BLaER1 (cell line): Measurements from ENCODE around the gene PTP4A1.
A peak's percentile ranks its signal among the peaks of the same experiment; 100 is the strongest.
"Not testable (repeated sequence)": the region's sequence is repeated elsewhere in the genome, so short reads cannot be mapped to it uniquely, and the experiment has no call there.

Experiments
- H3K27ac ChIP-seq: shearing (Covaris generic); formaldehyde crosslinking; 2 replicates; pipeline ENCODE4 v1.8.1; 2022
- H3K27me3 ChIP-seq: shearing (Covaris generic); formaldehyde crosslinking; 2 replicates; pipeline ENCODE4 v1.8.1; 2022
- H3K36me3 ChIP-seq: shearing (Covaris generic); formaldehyde crosslinking; 2 replicates; pipeline ENCODE4 v1.8.1; 2022
- H3K4me1 ChIP-seq: shearing (Covaris generic); formaldehyde crosslinking; 2 replicates; pipeline ENCODE4 v1.8.1; 2022
- H3K4me2 ChIP-seq: shearing (Covaris generic); formaldehyde crosslinking; 2 replicates; pipeline ENCODE4 v1.8.1; 2022
- H3K4me3 ChIP-seq: shearing (Covaris generic); formaldehyde crosslinking; 2 replicates; pipeline ENCODE4 v1.8.1; 2022
- H3K9ac ChIP-seq: shearing (Covaris generic); formaldehyde crosslinking; 2 replicates; pipeline ENCODE4 v1.8.1; 2022
- H3K9me3 ChIP-seq: shearing (Covaris generic); formaldehyde crosslinking; 2 replicates; pipeline ENCODE4 v1.8.1; 2022
- H4K20me1 ChIP-seq: shearing (Covaris generic); formaldehyde crosslinking; 2 replicates; pipeline ENCODE4 v1.8.1; 2022
- Cebpa-rat ChIP-seq: shearing (Covaris generic); IDR thresholded peaks from 2 replicates; pipeline ENCODE4 v1.8.1; 2022

Gene PTP4A1

GRCh38 chr6:63572044-63572746 lies at the start of gene PTP4A1, which contains the start of gene LOC128125822:
Gene PTP4A1, plus strand, starts transcription at chr6:63572480. Its CDS starts 4,401 bp downstream, at chr6:63576881.
Gene LOC128125822, plus strand, starts transcription at chr6:63572480.
- peak within 1 kb of the TSS; percentile 84 for H3K4me2 ChIP-seq
- no peak for TF ChIP-seq Cebpa-rat
- H3K27ac ChIP-seq, result peak within 1 kb of the TSS; percentile 99
- peaks cover 12% of the 10 kb centered on the region for H3K36me3 ChIP-seq
- H3K27me3 ChIP-seq, result no peaks in the 10 kb centered on the region
- peaks cover 23% of the 10 kb centered on the region for H3K4me1 ChIP-seq
- peaks cover 39% of the 10 kb centered on the region for H4K20me1 ChIP-seq
- peak within 1 kb of the TSS; percentile 99 for H3K4me3 ChIP-seq
- peaks cover 10% of the 10 kb centered on the region for H3K9me3 ChIP-seq
- peak within 1 kb of the TSS; percentile 99 for H3K9ac ChIP-seq

GRCh38 chr6:63522911-63523287 lies 49.4 kb upstream of the PTP4A1 start:
- H3K27me3 ChIP-seq, H3K4me1 ChIP-seq, H3K27ac ChIP-seq, H3K9ac ChIP-seq, H4K20me1 ChIP-seq, H3K4me2 ChIP-seq, H3K36me3 ChIP-seq, H3K9me3 ChIP-seq, H3K4me3 ChIP-seq: not testable (repeated sequence)

DNA sequence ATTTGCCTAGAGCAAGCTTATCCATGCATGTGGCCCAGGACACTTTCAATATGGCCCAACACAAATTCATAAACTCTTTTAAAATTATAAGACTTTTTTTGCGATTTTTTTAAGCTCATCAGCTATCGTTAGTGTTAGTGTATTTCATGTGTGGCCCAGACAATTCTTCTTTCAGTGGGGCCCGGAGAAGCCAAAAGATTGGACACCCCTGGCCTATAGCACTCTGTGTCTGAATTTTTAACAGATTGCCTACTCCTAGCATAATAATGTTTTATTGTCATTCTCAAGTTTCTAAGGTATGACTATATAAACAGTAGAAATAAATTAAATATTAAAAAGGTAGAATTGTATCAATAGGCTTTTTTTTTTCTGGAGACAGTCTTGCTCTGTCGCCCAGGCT lies 48.6 kb upstream of the PTP4A1 start:
- H3K9me3 ChIP-seq, result no peaks in the 10 kb centered on the region
- H3K9ac ChIP-seq, result no peak overlapping the region
- no peaks in the 10 kb centered on the region for H3K27me3 ChIP-seq
- no peak overlapping the region for H3K4me2 ChIP-seq
- no peak overlapping the region for H3K4me3 ChIP-seq
- no peak for TF ChIP-seq Cebpa-rat
- H3K27ac ChIP-seq, result no peak overlapping the region
- H3K36me3 ChIP-seq, result no peaks in the 10 kb centered on the region
- H3K4me1 ChIP-seq, result no peaks in the 10 kb centered on the region
- no peaks in the 10 kb centered on the region for H4K20me1 ChIP-seq

GRCh38 chr6:63525186-63525878 lies 46.9 kb upstream of the PTP4A1 start:
- H3K27me3 ChIP-seq, result no peaks in the 10 kb centered on the region
- H3K4me2 ChIP-seq, result no peak overlapping the region
- H3K36me3 ChIP-seq, result no peaks in the 10 kb centered on the region
- H3K27ac ChIP-seq, result no peak overlapping the region
- H3K4me1 ChIP-seq, result no peaks in the 10 kb centered on the region
- no peaks in the 10 kb centered on the region for H3K9me3 ChIP-seq
- H3K9ac ChIP-seq, result no peak overlapping the region
- no peak for TF ChIP-seq Cebpa-rat
- H4K20me1 ChIP-seq, result no peaks in the 10 kb centered on the region
- H3K4me3 ChIP-seq, result no peak overlapping the region

DNA sequence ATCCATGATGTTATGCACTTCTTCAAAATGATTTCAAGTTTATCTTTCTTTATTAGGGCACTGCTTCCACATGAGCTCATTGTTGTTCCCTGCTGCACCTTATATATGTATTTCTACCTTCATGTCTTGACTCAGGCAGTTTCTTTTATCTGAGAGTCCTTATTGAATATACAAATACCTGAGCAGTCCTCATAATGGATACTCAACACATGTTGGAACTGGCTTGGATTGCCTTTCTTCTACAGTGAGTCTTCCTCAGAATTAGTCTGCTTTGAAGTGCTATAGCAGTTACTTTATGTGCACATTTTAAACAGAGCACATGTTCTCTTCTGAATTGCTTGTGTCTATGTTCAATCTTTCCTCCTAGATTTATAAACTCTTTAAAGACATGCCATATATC lies 45.3 kb upstream of the PTP4A1 start:
- Histone ChIP-seq H3K4me2 (no peak overlapping the region), H3K27ac (no peak overlapping the region), H4K20me1 (no peaks in the 10 kb centered on the region), H3K4me1 (no peaks in the 10 kb centered on the region), H3K27me3 (no peaks in the 10 kb centered on the region), H3K9ac (no peak overlapping the region), H3K9me3 (no peaks in the 10 kb centered on the region), H3K36me3 (no peaks in the 10 kb centered on the region), H3K4me3 (no peak overlapping the region)
- TF ChIP-seq Cebpa-rat, result no peak

DNA sequence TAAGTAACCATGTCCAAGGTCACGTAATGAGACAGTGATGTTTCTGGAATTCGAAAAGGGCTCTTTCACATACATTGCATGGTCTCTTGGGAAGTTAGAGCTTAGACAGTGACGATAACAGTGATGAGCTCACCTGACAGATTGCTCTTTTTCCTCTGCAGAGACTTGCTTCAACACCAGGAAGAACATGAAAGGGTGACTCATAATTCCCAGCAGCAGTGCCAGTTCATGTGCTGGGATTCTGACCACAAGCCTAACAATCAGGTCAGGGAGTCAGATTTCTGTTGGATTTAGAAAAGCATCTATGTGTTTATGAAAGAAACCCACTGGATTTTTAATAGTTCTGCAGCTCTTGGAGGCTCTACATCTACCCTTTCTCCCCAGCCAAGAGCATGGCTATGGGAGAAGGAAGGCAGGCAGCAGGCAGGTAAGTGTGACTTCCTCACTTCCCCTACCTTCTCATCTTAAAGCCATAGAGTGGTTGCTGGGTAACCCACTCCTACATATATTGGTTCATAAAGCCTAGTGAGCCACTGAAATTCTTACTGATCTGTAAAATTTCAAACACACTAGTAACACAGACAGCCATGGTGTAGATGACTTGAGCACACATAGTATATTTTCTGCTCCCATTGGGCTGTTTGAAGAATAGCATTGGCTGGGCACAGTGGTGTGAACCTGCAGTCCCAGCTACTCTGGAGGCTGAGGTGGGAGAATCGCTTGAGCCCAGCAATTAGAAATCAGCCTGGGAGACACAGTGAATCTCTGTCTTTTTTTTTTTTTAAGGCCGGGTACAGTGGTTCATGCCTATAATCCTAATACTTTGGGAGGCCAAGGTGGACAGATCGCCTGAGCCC lies 44.4 kb upstream of the PTP4A1 start:
- Histone ChIP-seq H4K20me1 (no peaks in the 10 kb centered on the region), H3K4me3 (no peak overlapping the region), H3K27me3 (no peaks in the 10 kb centered on the region), H3K4me2 (no peak overlapping the region), H3K36me3 (no peaks in the 10 kb centered on the region), H3K9me3 (no peaks in the 10 kb centered on the region), H3K27ac (no peak overlapping the region), H3K4me1 (no peaks in the 10 kb centered on the region), H3K9ac (no peak overlapping the region)
- TF ChIP-seq Cebpa-rat, result no peak

DNA sequence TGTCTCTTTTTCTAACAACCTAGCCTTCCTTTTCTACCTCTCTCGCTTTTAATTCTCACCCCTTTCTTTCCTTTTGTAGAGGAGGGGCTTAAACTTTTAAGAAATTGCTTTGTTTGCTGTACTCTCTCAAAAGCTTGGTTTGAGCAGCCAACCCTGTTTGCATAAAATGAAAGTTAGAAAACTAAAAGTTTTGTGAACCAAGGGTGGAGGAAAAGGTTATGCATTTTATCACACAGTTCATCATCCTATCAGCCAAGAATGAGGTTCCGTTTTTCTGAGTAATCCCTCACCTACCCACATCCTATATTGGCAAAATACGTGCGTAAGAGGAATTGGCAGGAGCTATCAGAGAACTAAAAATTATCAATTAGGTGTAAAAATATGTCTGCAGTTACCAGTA lies 42.8 kb upstream of the PTP4A1 start:
- no peaks in the 10 kb centered on the region for H3K4me1 ChIP-seq
- H3K27me3 ChIP-seq, result no peaks in the 10 kb centered on the region
- H3K27ac ChIP-seq, result no peak overlapping the region
- no peaks in the 10 kb centered on the region for H4K20me1 ChIP-seq
- no peak overlapping the region for H3K4me2 ChIP-seq
- no peaks in the 10 kb centered on the region for H3K9me3 ChIP-seq
- H3K9ac ChIP-seq, result no peak overlapping the region
- no peak overlapping the region for H3K4me3 ChIP-seq
- no peak for TF ChIP-seq Cebpa-rat
- H3K36me3 ChIP-seq, result no peaks in the 10 kb centered on the region

DNA sequence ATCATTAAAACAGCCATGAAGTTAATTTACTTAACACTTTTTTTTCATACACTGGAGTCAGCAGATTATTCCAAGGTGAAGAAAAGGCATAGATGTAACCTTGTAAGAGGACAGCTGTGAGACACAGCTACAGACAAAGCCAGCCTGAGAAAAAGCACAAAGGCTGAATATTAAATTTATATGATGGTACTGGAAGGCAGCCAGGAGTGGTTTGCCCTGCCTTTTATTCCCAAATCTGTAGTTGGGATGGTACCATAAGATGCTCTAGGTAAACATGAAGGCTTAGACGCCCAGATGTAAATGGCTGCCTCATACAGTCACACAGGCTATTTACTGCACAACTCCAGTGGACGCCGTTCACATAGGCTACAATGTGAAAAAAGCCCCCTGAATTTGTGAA lies 42.1 kb upstream of the PTP4A1 start:
- Histone ChIP-seq H3K9ac (no peak overlapping the region), H3K4me3 (no peak overlapping the region)

DNA sequence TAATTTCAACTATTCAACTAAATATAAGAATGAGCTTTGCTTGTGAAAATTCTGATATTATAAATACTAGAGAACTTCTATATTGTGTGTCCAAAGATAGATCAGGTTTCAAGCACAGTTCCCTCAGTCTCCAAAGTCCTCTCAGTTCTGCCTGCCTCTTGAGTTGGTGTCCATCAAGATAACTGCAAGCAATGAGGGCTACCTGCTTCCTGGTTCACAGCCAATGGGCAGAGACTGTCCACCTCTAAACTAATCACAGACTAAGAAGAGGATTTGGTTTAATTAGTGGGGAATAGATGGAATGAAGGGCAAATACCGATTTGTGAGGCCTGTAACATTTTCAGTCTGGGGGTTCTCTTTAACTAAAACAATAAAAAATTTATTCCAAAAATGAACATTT lies 41.3 kb upstream of the PTP4A1 start:
- Histone ChIP-seq H4K20me1 (no peaks in the 10 kb centered on the region), H3K4me3 (no peak overlapping the region), H3K4me1 (no peaks in the 10 kb centered on the region), H3K27me3 (no peaks in the 10 kb centered on the region), H3K36me3 (no peaks in the 10 kb centered on the region), H3K4me2 (no peak overlapping the region), H3K27ac (no peak overlapping the region), H3K9ac (no peak overlapping the region), H3K9me3 (no peaks in the 10 kb centered on the region)
- TF ChIP-seq Cebpa-rat, result no peak

More for the DNA sequence above, 42.1 kb upstream of the PTP4A1 start:
- Histone ChIP-seq H3K4me2 (no peak overlapping the region), H4K20me1 (no peaks in the 10 kb centered on the region), H3K36me3 (no peaks in the 10 kb centered on the region), H3K27ac (no peak overlapping the region), H3K27me3 (no peaks in the 10 kb centered on the region), H3K4me1 (no peaks in the 10 kb centered on the region), H3K9me3 (no peaks in the 10 kb centered on the region)
- TF ChIP-seq Cebpa-rat, result no peak

GRCh38 chr6:63533026-63533425 lies 39.3 kb upstream of the PTP4A1 start:
- Histone ChIP-seq H4K20me1 (no peaks in the 10 kb centered on the region), H3K36me3 (no peaks in the 10 kb centered on the region), H3K4me1 (peaks cover 11% of the 10 kb centered on the region), H3K4me3 (no peak overlapping the region), H3K9me3 (no peaks in the 10 kb centered on the region), H3K9ac (no peak overlapping the region), H3K4me2 (no peak overlapping the region), H3K27me3 (no peaks in the 10 kb centered on the region), H3K27ac (no peak overlapping the region)
- TF ChIP-seq Cebpa-rat, result no peak
